Liver (tissue), 3 donors: ENCODE results near the gene RUNX1.

Experiments
- ATF3 ChIP-seq: IDR thresholded peaks from 2 replicates; pipeline ENCODE4 v1.6.1; 2016; ENCODE audit warnings: antibody characterized with exemption
- CTCF ChIP-seq: fragments of 150-350 bp; IDR thresholded peaks from 2 replicates; pipeline ENCODE4 v1.5.1; 2017; ENCODE audit warnings: improper control_type of control experiment, low read depth, low read length; ENCODE audit not compliant: missing input control
- EGR1 ChIP-seq, 2 donors: IDR thresholded peaks; 2 replicates each; pipeline ENCODE4 v1.6.1; 2016 to 2018; ENCODE audit warnings: antibody characterized with exemption in 2 of 2, low read depth in 2 of 2
- GABPA ChIP-seq, 2 donors: IDR thresholded peaks in 1 of 2; conservative IDR thresholded peaks in 1 of 2; 2 replicates each; pipeline ENCODE4 v1.6.1; 2016; ENCODE audit warnings: antibody characterized with exemption in 2 of 2, mild to moderate bottlenecking in 1 of 2, moderate library complexity in 1 of 2
- HNF4A ChIP-seq, 2 donors: conservative IDR thresholded peaks; 2 replicates each; pipeline ENCODE4 v1.6.1; 2016; ENCODE audit warnings: antibody characterized with exemption in 2 of 2, mild to moderate bottlenecking in 2 of 2
- JUND ChIP-seq, 2 donors: IDR thresholded peaks; 2 replicates each; pipeline ENCODE4 v1.6.1; 2016; ENCODE audit warnings: antibody characterized with exemption in 2 of 2
- MAX ChIP-seq: IDR thresholded peaks from 2 replicates; pipeline ENCODE4 v1.6.1; 2016; ENCODE audit warnings: antibody characterized with exemption
- RAD21 ChIP-seq, 2 donors: IDR thresholded peaks; 2 replicates each; pipeline ENCODE4 v1.6.1; 2016; ENCODE audit warnings: antibody characterized with exemption in 2 of 2, mild to moderate bottlenecking in 2 of 2
- REST ChIP-seq: IDR thresholded peaks from 2 replicates; pipeline ENCODE4 v1.6.1; 2016; ENCODE audit warnings: antibody characterized with exemption, mild to moderate bottlenecking
- SP1 ChIP-seq: IDR thresholded peaks from 2 replicates; pipeline ENCODE4 v1.6.1; 2018; ENCODE audit warnings: antibody characterized with exemption, mild to moderate bottlenecking
- TAF1 ChIP-seq: conservative IDR thresholded peaks from 2 replicates; pipeline ENCODE4 v1.6.1; 2016; ENCODE audit warnings: antibody characterized with exemption, mild to moderate bottlenecking
- YY1 ChIP-seq: IDR thresholded peaks from 2 replicates; pipeline ENCODE4 v1.6.1; 2016; ENCODE audit warnings: antibody characterized with exemption, mild to moderate bottlenecking
- ZBTB33 ChIP-seq: IDR thresholded peaks from 2 replicates; pipeline ENCODE4 v1.6.1; 2016; ENCODE audit warnings: antibody characterized with exemption
- donor health status: healthy.
- donor health status: healthy.

GRCh38 chr21:34950980-34951379 lies 98.1 kb downstream of the RUNX1 start:
- TF ChIP-seq JUND (IDR thresholded peaks at IDR 0.05) (no peak), RAD21 (IDR thresholded peaks at IDR 0.05) (no peak), CTCF (no peak), YY1 (no peak), MAX (no peak), ATF3 (no peak), ZBTB33 (no peak), REST (no peak), GABPA (IDR thresholded peaks at IDR 0.05 in 1 of 2, conservative IDR thresholded peaks at IDR 0.05 in 1 of 2) (no peak), EGR1 (IDR thresholded peaks at IDR 0.05; ENCODE audit: low read depth in 2 of 2) (no peak), SP1 (no peak), TAF1 (no peak), HNF4A (conservative IDR thresholded peaks at IDR 0.05) (no peak)
